Trophoblast cell (in vitro differentiated cells and primary cell): Measurements from ENCODE around the gene THY1.

Experiments
- DNase-seq, 2 donors: peaks; one replicate each; pipeline ENCODE4 v3.0.0-alpha.2; 2016
- H2AFZ ChIP-seq: 2 replicates; pipeline ENCODE4 v1.6.1; 2013; ENCODE audit warnings: low read length, moderate library complexity, mild to moderate bottlenecking; ENCODE audit not compliant: insufficient read depth, poor library complexity
- H2AK5ac ChIP-seq: 2 replicates; pipeline ENCODE4 v1.6.1; 2013; ENCODE audit warnings: mild to moderate bottlenecking, low read length
- H2BK120ac ChIP-seq: 2 replicates; pipeline ENCODE4 v1.6.1; 2013; ENCODE audit warnings: low read length, mild to moderate bottlenecking, moderate library complexity; ENCODE audit not compliant: insufficient read depth, poor library complexity
- H2BK12ac ChIP-seq: 2 replicates; pipeline ENCODE4 v1.6.1; 2013; ENCODE audit warnings: mild to moderate bottlenecking, low read length, moderate library complexity
- H2BK5ac ChIP-seq: 2 replicates; pipeline ENCODE4 v1.6.1; 2013; ENCODE audit warnings: low read length, low read depth, moderate library complexity, mild to moderate bottlenecking; ENCODE audit not compliant: poor library complexity
- H3K14ac ChIP-seq: 2 replicates; pipeline ENCODE4 v1.6.1; 2013; ENCODE audit warnings: mild to moderate bottlenecking, low read length
- H3K18ac ChIP-seq: 2 replicates; pipeline ENCODE4 v1.6.1; 2013; ENCODE audit warnings: mild to moderate bottlenecking, low read length
- H3K23ac ChIP-seq: 2 replicates; pipeline ENCODE4 v1.6.1; 2013; ENCODE audit warnings: low read length
- H3K27ac ChIP-seq: 2 replicates; pipeline ENCODE4 v1.5.1; 2013; ENCODE audit warnings: low read depth, mild to moderate bottlenecking, inconsistent platforms, low read length, moderate library complexity
- H3K27me3 ChIP-seq: 2 replicates; pipeline ENCODE4 v1.6.1; 2013; ENCODE audit warnings: inconsistent platforms, mild to moderate bottlenecking, low read length, moderate library complexity; ENCODE audit not compliant: insufficient read depth
- H3K36me3 ChIP-seq, 2 experiments: 1 replicate in 1 of 2; 2 replicates in 1 of 2; pipeline ENCODE4 v1.6.1; 2013; ENCODE audit warnings: low read length in 2 of 2, mild to moderate bottlenecking in 2 of 2, moderate library complexity in 1 of 2; ENCODE audit not compliant: insufficient read depth in 2 of 2, control insufficient read depth in 1 of 2
- H3K4ac ChIP-seq: 2 replicates; pipeline ENCODE4 v1.6.1; 2013; ENCODE audit warnings: low read depth, mild to moderate bottlenecking, low read length, moderate library complexity
- H3K4me1 ChIP-seq, 2 experiments: 1 replicate in 1 of 2; 2 replicates in 1 of 2; pipeline ENCODE4 v1.6.1; 2013; ENCODE audit warnings: low read length in 2 of 2, mild to moderate bottlenecking in 2 of 2, moderate library complexity in 1 of 2; ENCODE audit not compliant: insufficient read depth in 2 of 2, control insufficient read depth in 1 of 2
- H3K4me2 ChIP-seq: 2 replicates; pipeline ENCODE4 v1.6.1; 2013; ENCODE audit warnings: inconsistent platforms, mild to moderate bottlenecking, low read length, moderate library complexity
- H3K4me3 ChIP-seq: 2 replicates; pipeline ENCODE4 v1.5.1; 2013; ENCODE audit warnings: mild to moderate bottlenecking, low read depth, low read length, inconsistent platforms
- H3K79me1 ChIP-seq: one replicate; pipeline ENCODE4 v1.6.1; 2013; ENCODE audit warnings: low read length
- H3K79me2 ChIP-seq: 2 replicates; pipeline ENCODE4 v1.6.1; 2013; ENCODE audit warnings: low read length, mild to moderate bottlenecking; ENCODE audit not compliant: control insufficient read depth, insufficient read depth, poor library complexity
- H3K9ac ChIP-seq: 2 replicates; pipeline ENCODE4 v1.6.1; 2013; ENCODE audit warnings: mild to moderate bottlenecking, low read length
- H3K9me3 ChIP-seq: 2 replicates; pipeline ENCODE4 v1.6.1; 2013; ENCODE audit warnings: low read depth, mild to moderate bottlenecking, control low read depth, inconsistent platforms, low read length; ENCODE audit not compliant: insufficient read depth
- H4K12ac ChIP-seq: 2 replicates; pipeline ENCODE4 v1.6.1; 2013; ENCODE audit warnings: low read depth, mild to moderate bottlenecking, low read length, moderate library complexity
- H4K8ac ChIP-seq: 2 replicates; pipeline ENCODE4 v1.6.1; 2013; ENCODE audit warnings: low read depth, mild to moderate bottlenecking, low read length, moderate library complexity
- H4K91ac ChIP-seq: one replicate; pipeline ENCODE4 v1.6.1; 2013; ENCODE audit warnings: low read depth, mild to moderate bottlenecking, low read length, moderate library complexity
- WGBS: extraction: QIAGEN DNeasy Blood & Tissue Kit; methylation state at CpG from one replicate; pipeline ENCODE4 v1.1.7; 2013; ENCODE audit warnings: missing lambda C conversion rate; ENCODE audit not compliant: insufficient read length, insufficient coverage; ENCODE audit errors: extremely low coverage; 5-methylcytosine and 5-hydroxymethylcytosine counted together

The THY1 gene

GRCh38 chr11:119396835-119397234 is 26.1 kb downstream of the THY1 start:
- no peak overlapping the region for H3K4me2 ChIP-seq
- no peak overlapping the region for H4K91ac ChIP-seq
- no peaks in the 10 kb centered on the region for H3K36me3 ChIP-seq
- no peak for DNase-seq
- no peak overlapping the region for H3K9ac ChIP-seq
- H4K12ac ChIP-seq, result no peak overlapping the region
- no peak overlapping the region for H3K4ac ChIP-seq
- H3K4me3 ChIP-seq, result no peak overlapping the region
- H3K79me1 ChIP-seq, result no peaks in the 10 kb centered on the region
- WGBS, result no CpG with 5 or more reads among the region's 1 CpG
- no peak overlapping the region for H2BK12ac ChIP-seq
- H3K9me3 ChIP-seq, result no peaks in the 10 kb centered on the region
- no peak overlapping the region for H3K27ac ChIP-seq
- H2AFZ ChIP-seq, result no peak overlapping the region
- no peaks in the 10 kb centered on the region for H3K4me1 ChIP-seq
- H2BK5ac ChIP-seq, result no peak overlapping the region
- no peak overlapping the region for H3K14ac ChIP-seq
- H2AK5ac ChIP-seq, result no peak overlapping the region
- no peak overlapping the region for H3K23ac ChIP-seq
- H3K27me3 ChIP-seq, result no peaks in the 10 kb centered on the region
- H3K18ac ChIP-seq, result no peak overlapping the region
- no peak overlapping the region for H2BK120ac ChIP-seq
- H4K8ac ChIP-seq, result no peak overlapping the region
- H3K79me2 ChIP-seq, result no peaks in the 10 kb centered on the region

- no peak overlapping the region for H4K8ac ChIP-seq
- H2BK12ac ChIP-seq, result no peak overlapping the region
- H3K4me2 ChIP-seq, result no peak overlapping the region
- no peak overlapping the region for H3K27ac ChIP-seq
- no peak for DNase-seq
- no peak overlapping the region for H2AK5ac ChIP-seq
- H3K4me1 ChIP-seq, result no peaks in the 10 kb centered on the region
- WGBS, result no CpG with 5 or more reads among the region's 7 CpGs
- no peak overlapping the region for H2AFZ ChIP-seq
- H3K79me1 ChIP-seq, result no peaks in the 10 kb centered on the region
- H2BK5ac ChIP-seq, result no peak overlapping the region
- H3K4me3 ChIP-seq, result no peak overlapping the region
- no peak overlapping the region for H4K91ac ChIP-seq
- no peak overlapping the region for H2BK120ac ChIP-seq
- no peaks in the 10 kb centered on the region for H3K27me3 ChIP-seq
- no peaks in the 10 kb centered on the region for H3K79me2 ChIP-seq
- no peak overlapping the region for H3K4ac ChIP-seq
- H3K36me3 ChIP-seq, result no peaks in the 10 kb centered on the region
- no peaks in the 10 kb centered on the region for H3K9me3 ChIP-seq
- no peak overlapping the region for H3K18ac ChIP-seq
- H3K23ac ChIP-seq, result no peak overlapping the region
- no peak overlapping the region for H3K9ac ChIP-seq
- H4K12ac ChIP-seq, result no peak overlapping the region
- H3K14ac ChIP-seq, result no peak overlapping the region
Observed at GRCh38 chr11:119391275-119391674, 31.7 kb downstream of the THY1 start.

- no peak overlapping the region for H4K12ac ChIP-seq
- H3K4me1 ChIP-seq, result no peaks in the 10 kb centered on the region
- H4K91ac ChIP-seq, result no peak overlapping the region
- H3K9ac ChIP-seq, result no peak overlapping the region
- DNase-seq, result peak in 1 of 2 donors; percentile 62
- H2AFZ ChIP-seq, result no peak overlapping the region
- no peaks in the 10 kb centered on the region for H3K9me3 ChIP-seq
- no peak overlapping the region for H3K4me3 ChIP-seq
- no peaks in the 10 kb centered on the region for H3K79me2 ChIP-seq
- no peak overlapping the region for H2AK5ac ChIP-seq
- H2BK12ac ChIP-seq, result no peak overlapping the region
- H2BK5ac ChIP-seq, result no peak overlapping the region
- H3K36me3 ChIP-seq, result no peaks in the 10 kb centered on the region
- H3K27ac ChIP-seq, result no peak overlapping the region
- no peak overlapping the region for H3K4me2 ChIP-seq
- no peak overlapping the region for H3K4ac ChIP-seq
- H3K23ac ChIP-seq, result no peak overlapping the region
- no peaks in the 10 kb centered on the region for H3K27me3 ChIP-seq
- H3K14ac ChIP-seq, result no peak overlapping the region
- no peak overlapping the region for H4K8ac ChIP-seq
- no peaks in the 10 kb centered on the region for H3K79me1 ChIP-seq
- no peak overlapping the region for H2BK120ac ChIP-seq
- no CpG with 5 or more reads among the region's 5 CpGs for WGBS
- no peak overlapping the region for H3K18ac ChIP-seq
Observed at GRCh38 chr11:119389611-119390254, 33.2 kb downstream of the THY1 start.

- Histone ChIP-seq H3K79me1 (no peaks in the 10 kb centered on the region), H3K4ac (no peak overlapping the region), H3K18ac (no peak overlapping the region), H3K36me3 (no peaks in the 10 kb centered on the region), H3K27ac (no peak overlapping the region), H3K9me3 (no peaks in the 10 kb centered on the region), H3K23ac (no peak overlapping the region), H3K79me2 (no peaks in the 10 kb centered on the region), H3K9ac (no peak overlapping the region), H2AK5ac (no peak overlapping the region), H4K8ac (no peak overlapping the region), H2AFZ (no peak overlapping the region), H3K27me3 (no peaks in the 10 kb centered on the region), H3K4me2 (no peak overlapping the region), H3K4me3 (no peak overlapping the region), H2BK12ac (no peak overlapping the region), H4K12ac (no peak overlapping the region), H4K91ac (no peak overlapping the region), H3K4me1 (no peaks in the 10 kb centered on the region), H2BK120ac (no peak overlapping the region), H3K14ac (no peak overlapping the region), H2BK5ac (no peak overlapping the region)
- WGBS, result no CpG with 5 or more reads among the region's 7 CpGs
- no peak for DNase-seq
Observed at GRCh38 chr11:119388103-119388502, 34.9 kb downstream of the THY1 start.
